Ovary (tissue), 9 donors: ENCODE data around the gene SRP68. TPM values are rescaled to one million over a fixed set of nuclear protein-coding genes. Genes with fewer than 3 reads are reported as not detected.

Experiments
- DNase-seq, 5 donors: peaks; one replicate each; pipeline ENCODE4 v3.0.0-alpha.2; 2019 to 2020
- H3K27ac ChIP-seq, 2 donors: fragments of 200-600 bp; one replicate each; pipeline versions ENCODE4 v1.5.1 to v1.8.0; 2019 to 2022
- H3K27me3 ChIP-seq: fragments of 200-600 bp; one replicate; pipeline ENCODE4 v1.8.0; 2022
- H3K36me3 ChIP-seq: fragments of 200-600 bp; sonication (generic); one replicate; pipeline ENCODE4 v1.5.1; 2019
- H3K4me1 ChIP-seq: one replicate; pipeline ENCODE4 v1.8.1; 2013; ENCODE audit warnings: mild to moderate bottlenecking, moderate library complexity; ENCODE audit not compliant: insufficient read depth
- H3K4me3 ChIP-seq: fragments of 200-600 bp; sonication (generic); one replicate; pipeline ENCODE4 v1.5.1; 2017
- H3K9me3 ChIP-seq, 2 donors: fragments of 200-600 bp in 1 of 2; sonication (generic) in 1 of 2; one replicate each; pipeline versions ENCODE4 v1.5.1 to v1.8.1; 2013 to 2019; ENCODE audit warnings: mild to moderate bottlenecking in 1 of 2, moderate library complexity in 1 of 2
- EP300 ChIP-seq: sonication (generic); formaldehyde crosslinking; IDR thresholded peaks from one replicate; pipeline ENCODE4 v1.6.1; 2017; ENCODE audit warnings: antibody characterized with exemption
- POLR2A ChIP-seq: fragments of 450-650 bp; IDR thresholded peaks from one replicate; pipeline ENCODE4 v1.6.1; 2017; ENCODE audit warnings: antibody characterized with exemption, mild to moderate bottlenecking, moderate library complexity
- WGBS, 3 donors: extraction: QIAGEN DNeasy Blood & Tissue Kit in 1 of 3; methylation state at CpG; one replicate each; pipeline versions ENCODE4 v1.1.5 to v1.1.7; 2013 to 2017; 5-methylcytosine and 5-hydroxymethylcytosine counted together
- intact Hi-C, 4 donors: fragments of 100-400 bp; cut with DNase I; formaldehyde crosslinking; loops; one replicate each; pipeline versions ENCODE4 v1.11.0 to v1.15.1; 2022 to 2023
- polyA plus RNA-seq, 2 donors: library from polyadenylated mRNA; stranded (reverse); fragments of 200-250 nt in 1 of 2; fragments of 350-450 nt in 1 of 2; fragmentation: Illumina TruSeq in 1 of 2; extraction: RNeasy Lipid Tissue Mini Kit (QIAGEN cat#74804) in 1 of 2; gene quantifications; one replicate each; pipeline ENCODE4 v1.2.3, GENCODE V29; 2013 to 2014
- total RNA-seq, 7 donors: library from RNA; depleted of rRNA in 2 of 7; stranded (reverse); fragments of >200 nt in 2 of 7; fragmentation: NEBNext Ultra II Directional in 3 of 7; extraction: Animal tissue kit (Norgen Biotek cat#: 25700) in 3 of 7; gene quantifications; one replicate each; pipeline versions ENCODE4 v1.1.0 to v1.2.4, GENCODE V29; 2016 to 2023
- TF ChIP-seq, protein P1 (sequence below), 3 donors: fragments of 450-650 bp in 2 of 3; fragments of 200-600 bp in 1 of 3; IDR thresholded peaks; one replicate each; pipeline versions ENCODE4 v1.5.1 to v1.8.0; 2016 to 2022; ENCODE audit warnings: antibody characterized with exemption in 3 of 3, mild to moderate bottlenecking in 1 of 3
- donor health status: DM: no; HTN: no; CAD: no; lungs with moderate emphysema.
- donor health status: DM: no; HTN: no; CAD: no.
- donor health status: Bipolar disorder and iron deficiency.
- donor health status: DM: yes; HTN: yes; CAD: no.
- donor health status: DM: no; HTN: no; CAD: no.
- donor health status: DM: yes; HTN: yes; CAD: no.

Gene SRP68
- total and polyA plus RNA-seq, 9 donors = 33.0 to 101 (median 70.9) TPM

DNA sequence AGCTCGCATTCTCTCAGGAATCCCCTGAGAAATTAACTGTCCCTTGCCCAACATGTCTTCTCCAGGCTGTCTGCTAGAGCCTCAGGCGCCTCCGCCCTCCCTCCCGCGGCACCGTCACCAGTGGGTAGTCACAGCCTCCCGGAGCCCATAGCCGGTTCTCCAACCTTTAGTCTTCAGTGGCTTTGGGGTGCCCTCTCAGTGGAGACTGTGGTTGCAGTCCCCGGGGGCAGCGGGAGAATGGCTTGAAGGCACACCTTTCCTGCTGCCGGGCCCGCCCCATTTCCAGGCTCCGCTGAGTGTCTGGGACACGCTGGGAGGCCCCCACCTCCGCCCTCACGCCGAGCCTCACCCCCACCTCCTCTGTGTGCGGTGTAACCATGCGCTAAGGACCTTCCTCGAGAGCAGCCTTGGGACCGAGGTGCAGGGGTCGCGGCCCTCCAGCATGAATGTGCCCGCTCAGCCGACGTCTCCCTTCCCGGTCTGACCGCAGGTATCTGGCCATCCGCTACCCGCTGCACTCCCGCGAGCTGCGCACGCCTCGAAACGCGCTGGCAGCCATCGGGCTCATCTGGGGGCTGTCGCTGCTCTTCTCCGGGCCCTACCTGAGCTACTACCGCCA, 3.9 kb upstream of the SRP68 start:
- intact Hi-C loops = no loop called here
- H3K4me3 ChIP-seq = no peak overlapping the region
- TF ChIP-seq, protein P1, sequence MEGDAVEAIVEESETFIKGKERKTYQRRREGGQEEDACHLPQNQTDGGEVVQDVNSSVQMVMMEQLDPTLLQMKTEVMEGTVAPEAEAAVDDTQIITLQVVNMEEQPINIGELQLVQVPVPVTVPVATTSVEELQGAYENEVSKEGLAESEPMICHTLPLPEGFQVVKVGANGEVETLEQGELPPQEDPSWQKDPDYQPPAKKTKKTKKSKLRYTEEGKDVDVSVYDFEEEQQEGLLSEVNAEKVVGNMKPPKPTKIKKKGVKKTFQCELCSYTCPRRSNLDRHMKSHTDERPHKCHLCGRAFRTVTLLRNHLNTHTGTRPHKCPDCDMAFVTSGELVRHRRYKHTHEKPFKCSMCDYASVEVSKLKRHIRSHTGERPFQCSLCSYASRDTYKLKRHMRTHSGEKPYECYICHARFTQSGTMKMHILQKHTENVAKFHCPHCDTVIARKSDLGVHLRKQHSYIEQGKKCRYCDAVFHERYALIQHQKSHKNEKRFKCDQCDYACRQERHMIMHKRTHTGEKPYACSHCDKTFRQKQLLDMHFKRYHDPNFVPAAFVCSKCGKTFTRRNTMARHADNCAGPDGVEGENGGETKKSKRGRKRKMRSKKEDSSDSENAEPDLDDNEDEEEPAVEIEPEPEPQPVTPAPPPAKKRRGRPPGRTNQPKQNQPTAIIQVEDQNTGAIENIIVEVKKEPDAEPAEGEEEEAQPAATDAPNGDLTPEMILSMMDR (IDR thresholded peaks at IDR 0.05) = no peak
- TF ChIP-seq EP300 (no peak), POLR2A (no peak)
- DNase-seq = no peak
- peaks cover 24% of the 10 kb centered on the region for H3K4me1 ChIP-seq
- no peaks in the 10 kb centered on the region for H3K36me3 ChIP-seq
- H3K27me3 ChIP-seq = peaks cover 11% of the 10 kb centered on the region
- H3K27ac ChIP-seq = no peak overlapping the region
- 3 to 5% (median 5%) methylated on average over 23 to 41 of the region's 41 CpGs for WGBS, 3 donors
- H3K9me3 ChIP-seq = no peaks in the 10 kb centered on the region

DNA sequence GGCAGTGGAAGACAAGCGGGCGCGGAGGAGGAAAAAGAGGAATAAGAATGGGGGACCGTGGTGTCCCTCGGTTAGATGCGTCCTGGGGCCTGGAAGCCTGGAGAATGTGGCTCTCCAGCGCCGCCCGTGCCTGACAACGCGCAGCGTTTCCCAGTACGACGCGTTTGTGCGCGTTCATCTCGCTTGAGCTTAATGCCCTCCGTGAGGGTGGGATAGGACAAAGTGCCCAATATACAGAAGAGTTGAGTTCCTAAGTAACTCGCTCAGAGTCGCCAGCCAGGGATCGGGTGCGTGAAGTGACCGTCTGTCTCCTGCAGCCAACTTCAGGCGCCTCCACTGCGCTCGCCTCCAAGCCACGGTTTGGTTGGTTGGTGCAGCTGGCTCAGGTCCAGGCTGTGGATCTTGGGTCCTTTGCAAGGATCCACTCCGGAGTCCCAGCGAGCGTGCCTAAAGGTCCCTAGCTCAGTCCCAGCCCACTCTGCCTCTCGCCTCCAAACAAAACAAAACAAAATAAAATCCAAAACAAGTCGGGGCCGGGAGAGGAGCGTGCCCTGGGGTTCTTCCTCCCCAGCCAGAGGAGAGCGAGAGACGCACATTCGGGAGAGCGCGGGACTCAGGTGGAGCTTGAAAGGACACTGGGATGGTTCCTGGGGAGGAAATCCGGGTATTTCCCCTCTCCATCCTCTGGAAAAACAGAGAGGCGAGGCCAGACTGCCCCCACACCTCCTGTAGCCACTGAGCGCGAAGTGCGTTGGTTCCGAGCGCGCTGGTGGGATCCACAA, 3.2 kb upstream of the SRP68 start:
- TF ChIP-seq, protein P1 (IDR thresholded peaks at IDR 0.05) = no peak
- TF ChIP-seq POLR2A (no peak), EP300 (no peak)
- no peak overlapping the region for H3K4me3 ChIP-seq
- no peaks in the 10 kb centered on the region for H3K9me3 ChIP-seq
- peaks cover 27% of the 10 kb centered on the region for H3K4me1 ChIP-seq
- peaks cover 11% of the 10 kb centered on the region for H3K27me3 ChIP-seq
- no peak for DNase-seq
- H3K27ac ChIP-seq = no peak overlapping the region
- no peaks in the 10 kb centered on the region for H3K36me3 ChIP-seq
- intact Hi-C loops = no loop called here
- WGBS, 3 donors = 1 to 3% (median 3%) methylated on average over 48 of the region's 48 CpGs

DNA sequence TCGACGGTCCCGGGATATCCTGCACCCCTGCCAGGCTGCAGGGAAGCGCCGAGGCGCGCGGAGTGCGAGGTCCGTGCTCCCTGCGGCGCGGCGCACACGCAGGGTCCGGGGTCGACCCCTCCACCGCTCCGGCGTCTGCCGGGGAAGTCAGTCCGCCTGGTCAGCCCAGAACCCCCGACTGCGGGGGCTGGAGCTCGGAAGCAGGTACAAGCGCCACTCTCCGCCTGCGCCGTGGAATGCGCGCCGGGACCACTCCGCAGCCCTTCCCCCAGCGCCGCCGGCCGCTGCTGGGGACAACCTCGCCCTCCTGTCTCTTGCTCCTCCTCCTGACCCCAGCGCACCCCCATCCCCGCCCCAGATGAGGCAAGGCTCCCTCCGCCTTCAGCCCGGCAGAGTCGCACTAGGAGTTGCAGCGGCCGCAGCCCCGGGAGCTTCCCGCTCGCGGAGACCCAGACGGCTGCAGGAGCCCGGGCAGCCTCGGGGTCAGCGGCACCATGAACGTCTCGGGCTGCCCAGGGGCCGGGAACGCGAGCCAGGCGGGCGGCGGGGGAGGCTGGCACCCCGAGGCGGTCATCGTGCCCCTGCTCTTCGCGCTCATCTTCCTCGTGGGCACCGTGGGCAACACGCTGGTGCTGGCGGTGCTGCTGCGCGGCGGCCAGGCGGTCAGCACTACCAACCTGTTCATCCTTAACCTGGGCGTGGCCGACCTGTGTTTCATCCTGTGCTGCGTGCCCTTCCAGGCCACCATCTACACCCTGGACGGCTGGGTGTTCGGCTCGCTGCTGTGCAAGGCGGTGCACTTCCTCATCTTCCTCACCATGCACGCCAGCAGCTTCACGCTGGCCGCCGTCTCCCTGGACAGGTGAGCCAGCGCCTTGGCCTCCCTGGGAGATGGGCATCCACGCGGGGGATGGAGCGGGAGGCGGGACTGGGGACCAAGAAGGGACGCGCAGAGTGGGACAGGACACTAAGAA, 2.4 kb upstream of the SRP68 start, which contains the start of gene GALR2:
TSS of gene GALR2 (plus strand) at position 392 of the 974 bp plus-strand sequence. CDS start at position 495, 103 bp downstream.
- WGBS, 3 donors = 1 to 5% (median 2%) methylated on average over 49 to 92 of the region's 92 CpGs
- H3K27me3 ChIP-seq = peaks cover 11% of the 10 kb centered on the region
- no peak for DNase-seq
- H3K27ac ChIP-seq = no peak within 1 kb of the TSS
- H3K9me3 ChIP-seq = no peaks in the 10 kb centered on the region
- TF ChIP-seq POLR2A (no peak), EP300 (no peak)
- TF ChIP-seq, protein P1 (IDR thresholded peaks at IDR 0.05) = no peak
- H3K36me3 ChIP-seq = no peaks in the 10 kb centered on the region
- peaks cover 24% of the 10 kb centered on the region for H3K4me1 ChIP-seq
- intact Hi-C loops = no loop called here
- no peak within 1 kb of the TSS for H3K4me3 ChIP-seq

DNA sequence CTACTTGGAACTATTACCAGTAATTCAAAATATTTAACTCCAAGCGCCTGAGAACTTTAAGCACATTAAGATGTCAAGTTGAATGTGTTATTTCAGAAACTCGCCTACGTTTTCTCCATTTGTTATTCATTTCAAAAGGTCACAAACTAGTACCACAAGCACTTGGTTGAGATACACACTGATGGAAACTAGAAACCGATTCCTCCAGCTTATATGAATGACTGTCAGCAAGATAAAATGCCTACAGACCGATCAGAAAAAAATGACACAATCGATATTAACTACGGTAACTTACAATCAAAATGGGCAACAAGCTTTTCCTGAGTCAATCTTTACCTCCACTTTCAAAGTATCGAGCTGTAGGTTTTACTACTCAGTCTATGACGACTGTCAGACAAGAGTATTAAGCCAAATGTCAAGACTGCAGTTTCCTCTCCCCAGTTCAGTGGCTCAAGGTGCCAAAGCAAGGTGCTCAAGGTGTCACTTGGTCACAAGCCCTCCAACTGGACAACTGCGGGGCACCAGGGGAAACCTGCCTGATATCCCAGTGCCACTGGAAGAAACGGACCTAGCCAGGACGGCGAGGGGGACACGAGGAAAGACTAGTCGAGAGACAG, 678 bp downstream of the SRP68 start:
- Histone ChIP-seq H3K4me1 (peaks cover 18% of the 10 kb centered on the region), H3K9me3 (no peaks in the 10 kb centered on the region), H3K4me3 (peak overlapping the region; percentile 72), H3K27ac (no peak overlapping the region), H3K27me3 (peaks cover 11% of the 10 kb centered on the region), H3K36me3 (no peaks in the 10 kb centered on the region)
- intact Hi-C loops = no loop called here
- DNase-seq = no peak
- no peak for TF ChIP-seq POLR2A
- no peak for TF ChIP-seq EP300
- TF ChIP-seq, protein P1 (IDR thresholded peaks at IDR 0.05) = no peak
- WGBS, 3 donors = 3 to 10% (median 5%) methylated on average over 15 of the region's 15 CpGs
